Esophagus squamous epithelium (tissue), 4 donors: ENCODE results near the gene BAIAP2L2.

Source experiments
- POLR2A ChIP-seq, 4 donors: fragments of 450-650 bp; IDR thresholded peaks; one replicate each; pipeline ENCODE4 v1.6.1; 2017; ENCODE audit warnings: antibody characterized with exemption in 4 of 4, mild to moderate bottlenecking in 4 of 4, moderate library complexity in 3 of 4
- TF ChIP-seq, protein P1 (sequence below), 6 experiments: fragments of 450-650 bp in 4 of 6; fragments of 200-600 bp in 2 of 6; sonication (generic) in 2 of 6; IDR thresholded peaks; one replicate each; pipeline ENCODE4 v1.5.1; 2016 to 2019; ENCODE audit warnings: antibody characterized with exemption in 6 of 6, mild to moderate bottlenecking in 4 of 6, moderate library complexity in 4 of 6

DNA sequence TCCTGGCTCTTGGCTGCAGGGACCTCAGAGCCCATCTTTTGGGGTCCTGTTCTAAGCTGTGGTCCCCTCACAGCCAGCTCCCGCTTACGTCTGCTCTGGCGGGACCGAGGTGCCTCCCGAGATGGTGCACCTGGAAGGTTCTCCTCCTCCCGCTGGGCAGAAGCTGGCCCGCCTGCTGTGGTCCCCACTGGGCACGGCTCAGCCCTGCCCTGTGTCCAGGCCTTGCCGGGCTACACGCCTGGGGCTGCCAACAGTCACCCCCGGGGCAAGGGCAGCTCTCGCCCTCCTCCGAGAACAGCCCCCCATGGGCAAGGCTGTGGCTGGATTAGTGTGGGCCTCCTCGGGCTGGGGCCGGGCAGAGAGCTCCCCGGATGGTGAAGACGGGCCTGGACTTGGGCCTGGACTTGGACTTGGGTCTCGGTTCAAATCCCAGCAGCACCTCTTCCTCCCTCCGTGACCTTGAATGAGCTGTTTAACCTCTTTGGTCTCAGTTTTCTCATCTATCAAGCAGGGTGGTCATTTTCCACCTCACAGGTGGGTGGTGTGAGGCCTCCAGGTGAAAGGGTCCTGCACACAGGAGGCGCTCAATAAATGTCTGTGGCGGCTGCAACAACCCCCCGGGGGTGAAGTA, 998 bp downstream of the BAIAP2L2 start:
- TF ChIP-seq, protein P1, sequence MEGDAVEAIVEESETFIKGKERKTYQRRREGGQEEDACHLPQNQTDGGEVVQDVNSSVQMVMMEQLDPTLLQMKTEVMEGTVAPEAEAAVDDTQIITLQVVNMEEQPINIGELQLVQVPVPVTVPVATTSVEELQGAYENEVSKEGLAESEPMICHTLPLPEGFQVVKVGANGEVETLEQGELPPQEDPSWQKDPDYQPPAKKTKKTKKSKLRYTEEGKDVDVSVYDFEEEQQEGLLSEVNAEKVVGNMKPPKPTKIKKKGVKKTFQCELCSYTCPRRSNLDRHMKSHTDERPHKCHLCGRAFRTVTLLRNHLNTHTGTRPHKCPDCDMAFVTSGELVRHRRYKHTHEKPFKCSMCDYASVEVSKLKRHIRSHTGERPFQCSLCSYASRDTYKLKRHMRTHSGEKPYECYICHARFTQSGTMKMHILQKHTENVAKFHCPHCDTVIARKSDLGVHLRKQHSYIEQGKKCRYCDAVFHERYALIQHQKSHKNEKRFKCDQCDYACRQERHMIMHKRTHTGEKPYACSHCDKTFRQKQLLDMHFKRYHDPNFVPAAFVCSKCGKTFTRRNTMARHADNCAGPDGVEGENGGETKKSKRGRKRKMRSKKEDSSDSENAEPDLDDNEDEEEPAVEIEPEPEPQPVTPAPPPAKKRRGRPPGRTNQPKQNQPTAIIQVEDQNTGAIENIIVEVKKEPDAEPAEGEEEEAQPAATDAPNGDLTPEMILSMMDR (IDR thresholded peaks at IDR 0.05), result no peak
- TF ChIP-seq POLR2A (IDR thresholded peaks at IDR 0.05), result no peak
